Natural killer cell (primary cell): ENCODE results near the gene CERS1. TPM values are rescaled to one million over a fixed set of nuclear protein-coding genes. Genes with fewer than 3 reads are reported as not detected.

Source experiments
- ATAC-seq, 3 donors: fragments of 150-1000 bp in 2 of 3; fragments of 200-7000 bp in 1 of 3; cut with Tn5 transposase; 1 replicate in 1 of 3; 2 replicates in 2 of 3; pipeline ENCODE4 v1.10.0; 2021; ENCODE audit warnings: mild to moderate bottlenecking in 2 of 3, moderate library complexity in 2 of 3
- DNase-seq, 2 donors: peaks; one replicate each; pipeline versions ENCODE4 v3.0.0 to v3.0.0-alpha.2; 2013 to 2021; ENCODE audit warnings: mixed read lengths in 1 of 2
- H3K27ac ChIP-seq: one replicate; pipeline ENCODE4 v1.5.1; 2013; ENCODE audit warnings: mild to moderate bottlenecking, low read length
- H3K27me3 ChIP-seq: one replicate; pipeline ENCODE4 v1.6.1; 2013; ENCODE audit warnings: low read length; ENCODE audit not compliant: control insufficient read depth, insufficient read depth
- H3K36me3 ChIP-seq: one replicate; pipeline ENCODE4 v1.6.1; 2013; ENCODE audit warnings: low read length; ENCODE audit not compliant: control insufficient read depth, insufficient read depth
- H3K4me1 ChIP-seq: one replicate; pipeline ENCODE4 v1.6.1; 2013; ENCODE audit warnings: low read length; ENCODE audit not compliant: control insufficient read depth, insufficient read depth
- H3K4me3 ChIP-seq: one replicate; pipeline ENCODE4 v1.5.1; 2013; ENCODE audit warnings: low read length
- H3K9me3 ChIP-seq: one replicate; pipeline ENCODE4 v1.6.1; 2013; ENCODE audit warnings: low read length; ENCODE audit not compliant: control insufficient read depth, insufficient read depth
- H3K27ac Mint-ChIP-seq, 2 donors: one replicate each; pipeline ENCODE4 v1.8.0; 2022; ENCODE audit warnings: mild to moderate bottlenecking in 2 of 2, mixed read lengths in 2 of 2, moderate library complexity in 1 of 2
- H3K27me3 Mint-ChIP-seq, 2 donors: one replicate each; pipeline ENCODE4 v1.8.0; 2022; ENCODE audit warnings: low read depth in 2 of 2, mixed read lengths in 2 of 2
- H3K36me3 Mint-ChIP-seq: one replicate; pipeline ENCODE4 v1.8.0; 2022; ENCODE audit warnings: mixed read lengths
- H3K4me1 Mint-ChIP-seq, 2 donors: one replicate each; pipeline ENCODE4 v1.8.0; 2022; ENCODE audit warnings: mixed read lengths in 2 of 2
- H3K4me3 Mint-ChIP-seq: one replicate; pipeline ENCODE4 v1.8.0; 2022; ENCODE audit warnings: mild to moderate bottlenecking, moderate library complexity, mixed read lengths
- H3K9me3 Mint-ChIP-seq, 2 donors: one replicate each; pipeline ENCODE4 v1.8.0; 2022; ENCODE audit warnings: mixed read lengths in 2 of 2
- WGBS: methylation state at CpG from one replicate; pipeline ENCODE4 v1.1.7; 2013; ENCODE audit warnings: missing lambda C conversion rate; ENCODE audit not compliant: insufficient coverage; 5-methylcytosine and 5-hydroxymethylcytosine counted together
- intact Hi-C: fragments of 100-400 bp; cut with micrococcal nuclease; formaldehyde crosslinking; loops from one replicate; pipeline ENCODE4 v1.14.2; 2022
- total RNA-seq, 4 donors: library from RNA; stranded (reverse); fragments of 120-200 nt in 1 of 4; gene quantifications; one replicate each; pipeline versions ENCODE4 v1.2.3 to v1.2.4, GENCODE V29; 2013 to 2022
- TF ChIP-seq, protein P1 (sequence below): fragments of 200-600 bp; IDR thresholded peaks from one replicate; pipeline ENCODE4 v1.8.0; 2022; ENCODE audit warnings: antibody characterized with exemption

The CERS1 gene
- total RNA-seq, 3 donors from 2014 or later (not counting 1 experiment from before 2014, with no cell fraction given): not detected

DNA sequence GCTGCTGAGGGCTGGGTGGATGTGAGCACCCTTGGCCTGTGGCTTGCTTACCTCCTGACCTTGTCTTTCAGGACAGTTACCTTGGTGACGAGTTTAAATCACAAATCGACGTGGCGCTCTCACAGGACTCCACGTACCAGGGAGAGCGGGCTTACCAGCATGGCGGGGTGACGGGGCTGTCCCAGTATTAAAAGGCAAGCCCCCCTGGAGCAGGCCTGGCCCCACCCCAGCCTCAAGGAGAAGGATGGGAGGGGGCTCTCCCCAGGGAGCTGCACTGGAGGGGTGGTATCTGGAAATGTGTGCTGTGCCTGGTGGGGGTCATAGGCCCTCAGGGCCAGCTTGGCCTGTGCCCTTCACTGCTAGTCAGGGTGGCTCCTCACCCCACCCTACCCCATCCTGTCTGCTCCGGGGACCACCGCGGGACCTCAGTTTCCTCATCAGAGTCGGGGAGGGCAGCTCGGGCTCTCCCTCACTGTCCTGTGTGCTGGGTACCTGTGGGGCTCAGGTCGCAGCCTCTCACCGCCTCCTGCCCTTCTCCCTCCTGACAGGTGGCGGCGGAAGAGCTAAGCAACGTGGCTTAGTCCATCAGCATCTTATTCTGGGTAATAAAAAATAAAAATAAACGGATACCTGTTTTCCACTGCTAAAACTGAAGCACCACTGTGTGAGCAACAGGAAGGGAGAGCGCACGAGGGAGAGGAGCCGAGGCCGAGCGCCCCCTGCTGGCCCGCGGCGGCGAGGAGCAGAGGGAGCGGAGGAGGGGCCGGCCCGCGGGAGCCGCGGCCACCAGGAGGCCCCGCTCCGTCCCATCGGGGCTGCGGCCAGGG is 29.8 kb downstream of the CERS1 start:
- Mint-ChIP-seq H3K4me3 (no peak overlapping the region), H3K27ac (no peak overlapping the region)
- intact Hi-C loops: no loop called here

DNA sequence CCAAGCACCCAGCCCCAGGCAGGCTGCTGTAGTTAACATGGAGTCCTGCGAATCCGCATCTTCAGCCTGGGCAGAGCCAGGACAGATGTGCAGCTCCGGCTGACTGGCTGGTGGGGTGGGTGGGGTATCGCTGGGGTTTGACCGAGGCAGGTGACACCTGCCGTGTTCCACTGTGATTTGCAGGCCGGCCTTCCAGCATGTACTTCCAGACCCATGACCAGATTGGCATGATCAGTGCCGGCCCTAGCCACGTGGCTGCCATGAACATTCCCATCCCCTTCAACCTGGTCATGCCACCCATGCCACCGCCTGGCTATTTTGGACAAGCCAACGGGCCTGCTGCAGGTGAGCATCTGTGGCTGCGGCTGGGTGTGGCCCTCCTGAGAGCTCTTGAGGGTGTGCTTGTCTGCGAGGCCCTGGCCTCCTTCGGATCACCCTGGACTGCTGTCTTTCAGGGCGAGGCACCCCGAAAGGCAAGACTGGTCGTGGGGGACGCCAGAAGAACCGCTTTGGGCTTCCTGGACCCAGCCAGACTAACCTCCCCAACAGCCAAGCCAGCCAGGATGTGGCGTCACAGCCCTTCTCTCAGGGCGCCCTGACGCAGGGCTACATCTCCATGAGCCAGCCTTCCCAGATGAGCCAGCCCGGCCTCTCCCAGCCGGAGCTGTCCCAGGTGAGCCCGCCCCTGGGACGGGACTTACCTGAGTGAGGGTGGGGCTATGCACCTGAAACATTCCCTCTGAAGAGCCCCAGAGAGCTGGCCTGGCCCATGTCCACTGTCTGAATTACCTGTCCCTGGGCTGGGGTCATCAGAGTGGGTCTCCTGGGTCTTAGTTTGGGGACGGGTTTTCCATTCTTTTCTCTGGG is 30.6 kb downstream of the CERS1 start:
- WGBS: 95% methylated on average over 27 of the region's 27 CpGs
- intact Hi-C loops: no loop called here
- no peaks in the 10 kb centered on the region for H3K9me3 Mint-ChIP-seq
- Histone ChIP-seq H3K9me3 (no peaks in the 10 kb centered on the region), H3K36me3 (peaks cover 69% of the 10 kb centered on the region), H3K4me1 (peaks cover 21% of the 10 kb centered on the region), H3K4me3 (no peak overlapping the region), H3K27me3 (no peaks in the 10 kb centered on the region), H3K27ac (no peak overlapping the region)
- H3K36me3 Mint-ChIP-seq: no peaks in the 10 kb centered on the region
- TF ChIP-seq, protein P1, sequence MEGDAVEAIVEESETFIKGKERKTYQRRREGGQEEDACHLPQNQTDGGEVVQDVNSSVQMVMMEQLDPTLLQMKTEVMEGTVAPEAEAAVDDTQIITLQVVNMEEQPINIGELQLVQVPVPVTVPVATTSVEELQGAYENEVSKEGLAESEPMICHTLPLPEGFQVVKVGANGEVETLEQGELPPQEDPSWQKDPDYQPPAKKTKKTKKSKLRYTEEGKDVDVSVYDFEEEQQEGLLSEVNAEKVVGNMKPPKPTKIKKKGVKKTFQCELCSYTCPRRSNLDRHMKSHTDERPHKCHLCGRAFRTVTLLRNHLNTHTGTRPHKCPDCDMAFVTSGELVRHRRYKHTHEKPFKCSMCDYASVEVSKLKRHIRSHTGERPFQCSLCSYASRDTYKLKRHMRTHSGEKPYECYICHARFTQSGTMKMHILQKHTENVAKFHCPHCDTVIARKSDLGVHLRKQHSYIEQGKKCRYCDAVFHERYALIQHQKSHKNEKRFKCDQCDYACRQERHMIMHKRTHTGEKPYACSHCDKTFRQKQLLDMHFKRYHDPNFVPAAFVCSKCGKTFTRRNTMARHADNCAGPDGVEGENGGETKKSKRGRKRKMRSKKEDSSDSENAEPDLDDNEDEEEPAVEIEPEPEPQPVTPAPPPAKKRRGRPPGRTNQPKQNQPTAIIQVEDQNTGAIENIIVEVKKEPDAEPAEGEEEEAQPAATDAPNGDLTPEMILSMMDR: no peak
- DNase-seq (no peak), ATAC-seq (no peak)
- no peaks in the 10 kb centered on the region for H3K27me3 Mint-ChIP-seq
- H3K27ac Mint-ChIP-seq: no peak overlapping the region
- peaks cover 0 to 13% of the 10 kb centered on the region in 2 donors for H3K4me1 Mint-ChIP-seq
- H3K4me3 Mint-ChIP-seq: no peak overlapping the region

More for the DNA sequence above, 29.8 kb downstream of the CERS1 start:
- TF ChIP-seq, protein P1: peak; percentile 83
- no peaks in the 10 kb centered on the region for H3K9me3 Mint-ChIP-seq
- peak; percentile 60 to 79 for DNase-seq
- peak; percentile 72 to 83 (median 81) for ATAC-seq
- H3K36me3 Mint-ChIP-seq: no peaks in the 10 kb centered on the region
- Histone ChIP-seq H3K27ac (no peak overlapping the region), H3K36me3 (peaks cover 60% of the 10 kb centered on the region), H3K4me3 (no peak overlapping the region), H3K4me1 (peaks cover 20% of the 10 kb centered on the region), H3K27me3 (peaks cover 2% of the 10 kb centered on the region), H3K9me3 (no peaks in the 10 kb centered on the region)
- 53% methylated on average over 38 of the region's 38 CpGs for WGBS
- H3K4me1 Mint-ChIP-seq: peaks cover 0 to 17% of the 10 kb centered on the region in 2 donors
- peaks cover 0 to 6% of the 10 kb centered on the region in 2 donors for H3K27me3 Mint-ChIP-seq

DNA sequence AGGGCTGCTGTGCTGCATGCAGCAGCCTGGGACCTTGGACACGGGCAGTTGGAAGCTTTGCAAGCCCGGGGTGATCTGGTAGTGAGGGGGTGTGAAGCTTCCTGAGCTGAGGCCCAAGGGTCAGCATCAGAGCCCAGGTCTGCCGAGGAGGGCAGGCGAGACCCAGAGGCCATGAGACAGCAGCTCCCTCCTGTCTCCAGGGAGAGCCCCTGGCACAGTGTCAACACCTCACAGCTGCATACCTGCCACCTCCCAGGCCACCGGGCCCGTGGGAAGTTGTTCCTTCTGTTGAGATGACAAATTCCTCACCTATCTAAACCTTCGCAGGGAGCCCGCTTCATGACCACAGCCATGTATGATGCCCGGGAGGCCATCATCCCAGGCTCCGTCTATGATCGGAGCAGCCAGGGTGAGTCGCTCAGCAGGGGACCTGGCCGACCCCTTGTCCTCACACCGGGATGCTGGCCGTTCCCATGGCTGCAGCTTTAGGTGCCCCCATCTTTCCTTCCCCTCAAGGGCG is 32.1 kb downstream of the CERS1 start:
- H3K27me3 Mint-ChIP-seq: no peaks in the 10 kb centered on the region
- Histone ChIP-seq H3K27ac (no peak overlapping the region), H3K4me3 (no peak overlapping the region), H3K27me3 (no peaks in the 10 kb centered on the region), H3K9me3 (no peaks in the 10 kb centered on the region), H3K4me1 (peaks cover 10% of the 10 kb centered on the region), H3K36me3 (peaks cover 83% of the 10 kb centered on the region)
- no peak overlapping the region for H3K4me3 Mint-ChIP-seq
- H3K4me1 Mint-ChIP-seq: peaks cover 0 to 13% of the 10 kb centered on the region in 2 donors
- DNase-seq: no peak
- intact Hi-C loops: no loop called here
- no peak for ATAC-seq
- H3K36me3 Mint-ChIP-seq: no peaks in the 10 kb centered on the region
- 96% methylated on average over 16 of the region's 16 CpGs for WGBS
- H3K27ac Mint-ChIP-seq: no peak overlapping the region
- H3K9me3 Mint-ChIP-seq: no peaks in the 10 kb centered on the region
- TF ChIP-seq, protein P1: no peak
